ENCODE results near the gene FERMT3.

Gene FERMT3

GRCh38 chr11:64219354-64219684 is 12.8 kb downstream of the FERMT3 start:
- no peak for DNase-seq (ENCODE audit: low read depth in 3 of 3)

DNA sequence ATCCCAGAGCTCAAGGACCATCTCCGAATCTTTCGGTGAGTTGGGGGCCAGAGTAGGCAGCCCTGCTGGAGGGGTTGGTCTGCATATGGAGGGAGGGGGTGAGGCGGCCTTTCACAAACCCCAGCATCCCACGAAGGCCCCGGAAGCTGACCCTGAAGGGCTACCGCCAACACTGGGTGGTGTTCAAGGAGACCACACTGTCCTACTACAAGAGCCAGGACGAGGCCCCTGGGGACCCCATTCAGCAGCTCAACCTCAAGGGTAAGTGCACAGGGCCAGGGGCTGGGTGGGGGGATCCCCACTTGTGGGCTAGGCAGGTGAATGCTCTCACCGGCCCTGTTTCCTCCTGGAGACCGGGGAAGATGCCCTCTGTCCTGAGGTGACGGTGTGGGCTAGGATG is 13.2 kb downstream of the FERMT3 start:
- DNase-seq (ENCODE audit: low read depth in 3 of 3): no peak

DNA sequence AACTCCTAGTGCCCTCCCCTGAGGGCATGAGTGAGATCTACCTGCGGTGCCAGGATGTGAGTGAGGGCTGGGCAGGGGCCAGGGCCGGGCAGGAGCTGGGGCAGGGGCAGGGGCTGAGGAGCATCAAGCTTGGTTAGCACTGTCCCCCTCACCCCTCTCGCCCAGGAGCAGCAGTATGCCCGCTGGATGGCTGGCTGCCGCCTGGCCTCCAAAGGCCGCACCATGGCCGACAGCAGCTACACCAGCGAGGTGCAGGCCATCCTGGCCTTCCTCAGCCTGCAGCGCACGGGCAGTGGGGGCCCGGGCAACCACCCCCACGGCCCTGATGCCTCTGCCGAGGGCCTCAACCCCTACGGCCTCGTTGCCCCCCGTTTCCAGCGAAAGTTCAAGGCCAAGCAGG is 13.8 kb downstream of the FERMT3 start:
- no peak for DNase-seq (ENCODE audit: low read depth in 3 of 3)

DNA sequence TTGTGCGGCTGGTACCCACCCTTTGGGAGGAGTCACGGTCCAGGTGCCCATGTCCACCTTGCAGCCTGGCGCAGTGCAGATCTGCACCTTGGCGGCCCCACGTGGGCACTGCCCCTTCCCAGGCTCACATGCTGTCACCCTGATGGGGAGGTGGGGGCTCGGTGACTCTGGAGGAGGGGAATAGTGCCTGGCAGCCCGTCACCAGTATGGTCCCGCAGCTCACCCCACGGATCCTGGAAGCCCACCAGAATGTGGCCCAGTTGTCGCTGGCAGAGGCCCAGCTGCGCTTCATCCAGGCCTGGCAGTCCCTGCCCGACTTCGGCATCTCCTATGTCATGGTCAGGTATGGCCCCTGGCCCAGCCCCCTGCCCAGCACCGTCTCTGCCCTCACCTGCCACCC is 14.3 kb downstream of the FERMT3 start:
- no peak for DNase-seq (ENCODE audit: low read depth in 3 of 3)

DNA sequence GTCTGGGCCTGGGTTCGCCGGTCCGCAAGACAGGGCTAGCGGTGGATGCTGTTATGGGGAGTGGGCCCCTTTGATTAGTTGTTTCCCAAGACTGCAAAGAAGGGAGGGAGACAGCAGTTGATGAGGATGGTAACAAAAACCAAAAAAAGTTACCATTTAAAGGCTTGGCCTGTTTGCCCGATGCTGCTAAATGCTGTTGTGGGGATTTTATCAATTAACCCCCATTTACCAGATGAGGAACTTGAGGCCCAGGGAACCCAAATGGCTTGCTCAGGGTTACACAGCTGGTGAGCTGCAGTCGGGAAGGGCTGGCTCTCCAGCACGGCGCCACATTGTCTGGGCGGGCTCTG is 16.1 kb downstream of the FERMT3 start:
- no peak for DNase-seq (ENCODE audit: low read depth in 3 of 3)

DNA sequence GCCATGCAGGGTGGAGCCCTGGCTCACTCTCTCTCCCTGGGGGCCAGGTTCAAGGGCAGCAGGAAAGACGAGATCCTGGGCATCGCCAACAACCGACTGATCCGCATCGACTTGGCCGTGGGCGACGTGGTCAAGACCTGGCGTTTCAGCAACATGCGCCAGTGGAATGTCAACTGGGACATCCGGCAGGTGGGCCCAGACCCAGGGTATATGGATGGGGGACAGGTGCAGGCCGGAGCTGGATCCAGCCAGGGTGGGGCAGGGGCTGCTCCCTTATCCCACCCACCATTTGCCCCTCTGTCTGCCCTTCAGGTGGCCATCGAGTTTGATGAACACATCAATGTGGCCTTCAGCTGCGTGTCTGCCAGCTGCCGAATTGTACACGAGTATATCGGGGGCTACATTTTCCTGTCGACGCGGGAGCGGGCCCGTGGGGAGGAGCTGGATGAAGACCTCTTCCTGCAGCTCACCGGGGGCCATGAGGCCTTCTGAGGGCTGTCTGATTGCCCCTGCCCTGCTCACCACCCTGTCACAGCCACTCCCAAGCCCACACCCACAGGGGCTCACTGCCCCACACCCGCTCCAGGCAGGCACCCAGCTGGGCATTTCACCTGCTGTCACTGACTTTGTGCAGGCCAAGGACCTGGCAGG is 16.6 kb downstream of the FERMT3 start:
- no peak for DNase-seq (ENCODE audit: low read depth in 3 of 3)

- DNase-seq (ENCODE audit: low read depth in 3 of 3): no peak
These were observed 17.8 kb downstream of the FERMT3 start for GRCh38 chr11:64224151-64224890.

DNA sequence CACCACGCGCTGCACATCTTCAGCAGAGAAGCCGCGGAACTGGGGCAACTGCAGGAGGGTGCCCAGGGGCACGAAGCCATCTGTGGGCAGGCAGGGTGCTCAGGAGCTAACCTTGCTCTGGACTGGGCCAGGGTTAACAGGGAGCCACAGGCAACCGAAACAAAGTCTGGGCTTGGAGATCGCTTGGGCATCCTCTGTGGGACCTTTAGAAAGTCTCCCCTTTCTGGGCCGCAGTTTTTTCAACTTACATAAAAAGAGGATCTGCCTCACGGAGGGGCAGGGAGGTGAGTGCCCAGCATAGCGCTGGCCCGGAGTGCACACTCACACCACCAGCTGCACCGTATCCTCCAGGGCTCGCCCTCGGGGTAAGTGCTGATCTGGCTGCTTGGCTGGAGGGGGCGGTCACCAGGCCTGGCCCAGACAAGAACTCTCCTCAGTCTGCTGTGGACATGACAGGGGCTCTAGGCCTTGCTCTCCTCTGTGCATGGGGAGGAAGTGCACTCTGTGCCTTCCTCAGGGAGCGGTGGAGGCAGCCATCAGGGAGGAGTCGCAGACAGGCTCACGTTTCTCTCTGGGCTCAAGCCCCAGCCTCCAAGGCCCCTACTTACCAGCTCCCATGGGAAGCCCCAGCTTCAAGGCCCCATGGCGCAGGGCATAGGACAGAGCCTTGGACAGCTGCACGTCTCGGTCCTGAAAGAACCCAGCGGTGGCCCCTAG is 18.5 kb downstream of the FERMT3 start:
- DNase-seq (ENCODE audit: low read depth in 3 of 3): no peak

DNA sequence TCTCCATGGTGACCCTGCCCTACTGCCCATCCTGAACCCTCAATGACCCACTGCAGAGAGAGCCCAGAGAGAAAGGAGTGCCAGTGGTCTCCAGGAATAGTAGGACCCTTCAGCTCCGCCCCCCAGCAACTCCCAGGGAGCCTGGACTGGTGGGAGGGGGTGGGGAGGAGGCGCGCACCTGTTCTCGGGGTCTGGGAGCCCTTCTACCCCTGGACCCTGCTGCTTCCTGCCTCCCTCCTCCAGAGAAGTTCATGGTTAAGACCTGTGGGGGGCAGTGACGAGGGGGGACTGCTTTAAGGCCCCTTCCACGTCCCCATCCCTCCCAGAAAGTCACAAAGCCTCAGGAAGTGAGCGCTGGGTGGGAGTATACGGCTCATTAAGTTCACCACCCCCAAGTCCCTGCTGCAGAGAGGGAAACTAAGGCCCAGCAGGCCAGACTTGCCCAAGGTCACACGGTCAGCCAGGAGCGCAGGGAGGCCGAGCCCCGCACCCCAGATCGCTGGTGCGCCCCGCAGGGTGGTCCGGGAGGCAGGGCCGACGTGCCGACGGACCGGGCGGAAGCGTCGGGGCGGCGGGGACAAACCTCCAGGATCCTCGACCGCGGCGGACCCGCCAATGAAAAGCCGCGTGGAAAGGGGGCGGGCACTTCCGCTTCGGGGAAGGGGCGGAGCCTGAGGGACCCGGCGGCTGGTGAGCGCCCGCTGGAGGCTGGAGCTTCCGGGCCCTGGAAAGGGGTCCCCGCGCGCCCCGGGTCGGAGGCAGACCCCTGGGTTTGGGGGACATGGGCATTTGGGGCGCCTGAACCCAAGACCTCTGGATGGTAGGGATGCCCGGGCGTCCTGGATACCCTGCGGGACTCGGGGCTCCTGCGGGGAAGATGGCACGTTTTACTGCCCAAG is 19.3 kb downstream of the FERMT3 start, which contains the start of the genes NUDT22 and TRPT1:
TSS of gene NUDT22 (plus strand) at position 667 of the 899 bp plus-strand sequence. CDS start 379 bp downstream, outside the sequence.
TSS of gene TRPT1 (minus strand) at position 579 of the 899 bp plus-strand sequence. CDS start at position 253, 326 bp downstream.
- DNase-seq (ENCODE audit: low read depth in 3 of 3): peak; percentile 82 to 93 (median 84)

- no peak for DNase-seq (ENCODE audit: low read depth in 3 of 3)
These were observed 20.1 kb downstream of the FERMT3 start for GRCh38 chr11:64226507-64227051.

DNA sequence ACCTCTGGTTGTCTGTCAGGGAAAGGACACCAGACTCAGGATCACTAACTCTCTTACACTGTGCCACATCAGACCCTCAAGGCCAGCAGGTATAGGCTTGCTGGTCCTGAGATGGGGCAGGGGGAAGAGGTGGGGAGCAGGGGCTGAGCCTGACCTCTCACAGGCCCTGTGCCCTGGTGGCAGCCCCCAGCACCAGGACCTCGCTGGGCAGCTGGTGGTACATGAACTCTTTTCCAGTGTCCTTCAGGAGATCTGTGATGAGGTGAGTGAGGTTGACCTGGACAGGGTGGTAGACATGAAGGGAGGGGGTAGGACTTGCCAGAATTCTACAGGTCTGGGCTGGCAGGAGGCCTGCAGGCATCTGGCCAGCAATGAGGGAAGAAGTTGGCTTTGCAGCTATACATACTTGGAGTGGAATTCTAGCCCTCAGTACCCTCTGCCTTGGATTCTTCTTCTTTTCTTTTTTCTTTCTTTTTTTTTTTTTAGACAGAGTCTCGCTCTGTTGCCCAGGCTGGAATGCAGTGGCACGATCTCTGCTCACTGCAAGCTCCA is 21.0 kb downstream of the FERMT3 start:
- no peak for DNase-seq (ENCODE audit: low read depth in 3 of 3)

- no peak for DNase-seq (ENCODE audit: low read depth in 3 of 3)
These were observed 22.7 kb downstream of the FERMT3 start for GRCh38 chr11:64229090-64229743.

GRCh38 chr11:64229744-64230170 is 23.2 kb downstream of the FERMT3 start:
- DNase-seq (ENCODE audit: low read depth in 3 of 3): no peak

GRCh38 chr11:64230171-64230984 is 23.9 kb downstream of the FERMT3 start, which contains the start of gene DNAJC4:
TSS of gene DNAJC4 (plus strand) at chr11:64230548. CDS start at chr11:64230855, 307 bp downstream.
- DNase-seq (ENCODE audit: low read depth in 3 of 3): peak; percentile 71 to 76 (median 75)

- DNase-seq (ENCODE audit: low read depth in 3 of 3): no peak
These were observed 24.5 kb downstream of the FERMT3 start for GRCh38 chr11:64230985-64231365.

DNA sequence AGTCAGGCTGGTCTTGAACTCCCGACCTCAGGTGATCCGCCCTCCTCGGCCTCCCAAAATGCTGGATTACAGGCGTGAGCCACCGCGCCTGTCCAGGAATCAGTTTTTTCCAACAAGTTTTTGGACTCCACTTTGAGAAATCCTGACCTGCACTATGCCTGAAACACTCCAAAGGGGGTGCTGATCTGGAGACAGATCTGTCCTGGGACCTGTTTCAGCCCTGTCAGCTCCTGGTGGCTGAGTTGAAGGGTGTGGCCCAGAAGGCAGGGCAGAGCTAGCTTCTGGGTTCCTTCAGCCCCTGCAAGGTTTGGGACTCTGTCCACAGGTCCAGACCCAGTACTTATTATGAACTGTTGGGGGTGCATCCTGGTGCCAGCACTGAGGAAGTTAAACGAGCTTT is 25.0 kb downstream of the FERMT3 start:
- no peak for DNase-seq (ENCODE audit: low read depth in 3 of 3)

DNA sequence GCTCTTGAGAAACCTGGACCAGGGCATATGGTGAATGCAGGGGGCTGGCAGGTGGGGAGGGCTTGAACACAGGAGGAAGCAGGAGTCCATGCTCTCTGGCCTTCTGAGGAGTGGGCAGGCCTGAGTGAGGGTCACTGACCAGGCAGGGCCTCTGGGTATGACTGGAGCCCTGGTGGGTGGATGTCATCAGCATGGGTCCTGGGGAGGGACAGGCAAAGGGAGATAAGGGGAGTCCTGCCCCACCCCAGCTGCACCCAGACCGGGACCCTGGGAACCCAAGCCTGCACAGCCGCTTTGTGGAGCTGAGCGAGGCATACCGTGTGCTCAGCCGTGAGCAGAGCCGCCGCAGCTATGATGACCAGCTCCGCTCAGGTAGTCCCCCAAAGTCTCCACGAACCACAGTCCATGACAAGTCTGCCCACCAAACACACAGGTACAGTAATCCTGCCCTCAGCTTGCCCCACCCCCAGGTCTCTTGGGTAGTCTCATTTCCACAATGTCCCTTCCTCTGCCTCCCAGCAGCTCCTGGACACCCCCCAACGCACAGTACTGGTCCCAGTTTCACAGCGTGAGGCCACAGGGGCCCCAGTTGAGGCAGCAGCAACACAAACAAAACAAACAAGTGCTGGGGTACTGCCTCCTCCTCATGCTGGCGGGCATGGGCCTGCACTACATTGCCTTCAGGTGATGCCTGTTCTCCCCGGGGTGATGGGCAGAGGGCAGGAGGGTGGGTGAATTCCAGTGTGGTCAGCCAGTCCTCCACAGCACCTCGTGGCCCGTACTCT is 25.9 kb downstream of the FERMT3 start:
- no peak for DNase-seq (ENCODE audit: low read depth in 3 of 3)

GRCh38 chr11:64232967-64233315 is 26.4 kb downstream of the FERMT3 start:
- DNase-seq (ENCODE audit: low read depth in 3 of 3): no peak

All from stimulated activated CD4-positive, alpha-beta T cell treated with anti-CD3 and anti-CD28 coated beads, TNF-alpha, amount 100 ng/mL, for 4 hours (primary cell).